SU-DHL-6 (cell line): ENCODE measurements around the gene LPCAT1.

Source experiments
- H2AFZ ChIP-seq: fragments of 200-600 bp; sonication (generic); 2 replicates; pipeline ENCODE4 v1.6.1; 2014; ENCODE audit warnings: low read depth, mild to moderate bottlenecking, moderate library complexity, mixed read lengths, antibody characterized with exemption, low read length; ENCODE audit not compliant: severe bottlenecking
- H3F3A ChIP-seq: fragments of 200-600 bp; shearing (Covaris generic); 2 replicates; pipeline ENCODE4 v1.6.0; 2016; ENCODE audit warnings: antibody characterized with exemption, mild to moderate bottlenecking; ENCODE audit not compliant: insufficient read depth
- H3K27ac ChIP-seq: fragments of 200-600 bp; sonication (generic); 2 replicates; pipeline ENCODE4 v1.5.1; 2016; ENCODE audit warnings: low read depth, mild to moderate bottlenecking, low read length, moderate library complexity, mixed read lengths
- H3K27me3 ChIP-seq: fragments of 200-600 bp; sonication (generic), shearing (Covaris generic); 2 replicates; pipeline ENCODE4 v1.6.0; 2014; ENCODE audit warnings: mild to moderate bottlenecking, low read length
- H3K36me3 ChIP-seq: fragments of 200-600 bp; sonication (generic); 2 replicates; pipeline ENCODE4 v1.6.1; 2014; ENCODE audit warnings: mild to moderate bottlenecking, low read length, mixed read lengths
- H3K4me2 ChIP-seq: fragments of 300-600, 200-600 bp; shearing (Covaris generic), sonication (generic); 2 replicates; pipeline ENCODE4 v1.6.0; 2014; ENCODE audit warnings: low read length, low read depth, mild to moderate bottlenecking; ENCODE audit not compliant: poor library complexity, severe bottlenecking
- H3K4me3 ChIP-seq: fragments of 200-600 bp; sonication (generic); 2 replicates; pipeline ENCODE4 v1.5.1; 2014; ENCODE audit warnings: antibody characterized with exemption, low read length, mild to moderate bottlenecking, mixed read lengths; ENCODE audit not compliant: insufficient read depth, poor library complexity, severe bottlenecking
- H3K79me2 ChIP-seq: fragments of 200-600 bp; sonication (generic); 2 replicates; pipeline ENCODE4 v1.6.1; 2014; ENCODE audit warnings: mild to moderate bottlenecking, low read length, moderate library complexity; ENCODE audit not compliant: insufficient read depth
- H3K9ac ChIP-seq: fragments of 200-600 bp; sonication (generic); 2 replicates; pipeline ENCODE4 v1.7.0; 2014; ENCODE audit warnings: mild to moderate bottlenecking, low read length
- H3K9me2 ChIP-seq: fragments of 200-600 bp; sonication (generic); replicated peaks from 2 replicates; pipeline ENCODE4 v1.6.1; 2014; ENCODE audit warnings: low read length; ENCODE audit not compliant: insufficient read depth
- H3K9me3 ChIP-seq: fragments of 200-600 bp; sonication (generic); 2 replicates; pipeline ENCODE4 v1.6.1; 2014; ENCODE audit warnings: low read length, mixed read lengths; ENCODE audit not compliant: insufficient read depth
- H4K20me1 ChIP-seq: fragments of 200-600 bp; sonication (generic); 2 replicates; pipeline ENCODE4 v1.6.1; 2014; ENCODE audit warnings: low read depth, mild to moderate bottlenecking, antibody characterized with exemption, low read length, moderate library complexity, mixed read lengths
- CTCF ChIP-seq: fragments of 200-600 bp; sonication (generic); IDR thresholded peaks from one replicate; pipeline ENCODE4 v1.5.1; 2017; ENCODE audit warnings: antibody characterized with exemption, mild to moderate bottlenecking, low read length, moderate library complexity; ENCODE audit not compliant: insufficient read depth, poor library complexity, severe bottlenecking
- EZH2phosphoT487 ChIP-seq: fragments of 200-600 bp; sonication (generic), shearing (Covaris generic); conservative IDR thresholded peaks from 2 replicates; pipeline ENCODE4 v1.6.1; 2018; ENCODE audit warnings: mild to moderate bottlenecking, antibody characterized with exemption, low read length, moderate library complexity, mixed read lengths

Gene LPCAT1

GRCh38 chr5:1542781-1543180 lies 19.0 kb upstream of the LPCAT1 start:
- Histone ChIP-seq H3K27ac (no peak overlapping the region), H3K9me3 (peaks cover 6% of the 10 kb centered on the region)

GRCh38 chr5:1541702-1542400 lies 18.1 kb upstream of the LPCAT1 start:
- H3F3A ChIP-seq, result 0 out of 2 replicates have a peak, but pooled peaks cover 3% of the 10 kb centered on the region
- no peak overlapping the region for H3K4me3 ChIP-seq
- H3K4me2 ChIP-seq, result no peak overlapping the region
- no peak overlapping the region for H2AFZ ChIP-seq
- H3K36me3 ChIP-seq, result no peaks in the 10 kb centered on the region
- peaks cover 6% of the 10 kb centered on the region for H3K9me3 ChIP-seq
- H3K27me3 ChIP-seq, result no peaks in the 10 kb centered on the region
- no peaks in the 10 kb centered on the region for H3K79me2 ChIP-seq
- TF ChIP-seq EZH2phosphoT487, result no peak
- no peak for TF ChIP-seq CTCF
- H3K27ac ChIP-seq, result no peak overlapping the region
- no peaks in the 10 kb centered on the region for H3K9me2 ChIP-seq
- H4K20me1 ChIP-seq, result no peaks in the 10 kb centered on the region
- no peak overlapping the region for H3K9ac ChIP-seq

More at GRCh38 chr5:1542781-1543180, 19.0 kb upstream of the LPCAT1 start:
- H2AFZ ChIP-seq, result no peak overlapping the region
- 0 out of 2 replicates have a peak, but pooled peaks cover 3% of the 10 kb centered on the region for H3F3A ChIP-seq
- no peak overlapping the region for H3K4me2 ChIP-seq
- H3K27me3 ChIP-seq, result no peaks in the 10 kb centered on the region
- H3K4me3 ChIP-seq, result no peak overlapping the region
- TF ChIP-seq EZH2phosphoT487 (no peak), CTCF (no peak)
- no peaks in the 10 kb centered on the region for H3K36me3 ChIP-seq
- H3K9me2 ChIP-seq, result no peaks in the 10 kb centered on the region
- H3K9ac ChIP-seq, result no peak overlapping the region
- no peaks in the 10 kb centered on the region for H4K20me1 ChIP-seq
- no peaks in the 10 kb centered on the region for H3K79me2 ChIP-seq

- Histone ChIP-seq H4K20me1 (no peaks in the 10 kb centered on the region), H3K79me2 (no peaks in the 10 kb centered on the region), H2AFZ (no peak overlapping the region), H3K4me3 (no peak overlapping the region), H3K9me2 (no peaks in the 10 kb centered on the region), H3K9ac (no peak overlapping the region), H3K9me3 (peaks cover 6% of the 10 kb centered on the region), H3F3A (0 out of 2 replicates have a peak, but pooled peaks cover 3% of the 10 kb centered on the region), H3K36me3 (no peaks in the 10 kb centered on the region), H3K27ac (no peak overlapping the region), H3K27me3 (no peaks in the 10 kb centered on the region), H3K4me2 (no peak overlapping the region)
- TF ChIP-seq CTCF (no peak), EZH2phosphoT487 (no peak)
Observed at GRCh38 chr5:1540831-1541701, 17.3 kb upstream of the LPCAT1 start.
